HG03025 (cell line): ENCODE measurements around the gene NUP188.
A peak's percentile ranks its signal among the peaks of the same experiment; 100 is the strongest.
"Not testable (repeated sequence)": the region's sequence is repeated elsewhere in the genome, so short reads cannot be mapped to it uniquely, and the experiment has no call there.

Experiments used
- ATAC-seq: cut with Tn5 transposase; IDR thresholded peaks from one replicate; pipeline ENCODE4 v1.9.1; 2021; ENCODE audit warnings: mild to moderate bottlenecking, moderate library complexity; ENCODE audit not compliant: unreplicated experiment, low FRiP score

The NUP188 gene

GRCh38 chr9:129023036-129023907 is 75.8 kb downstream of the NUP188 start:
- ATAC-seq: no peak

DNA sequence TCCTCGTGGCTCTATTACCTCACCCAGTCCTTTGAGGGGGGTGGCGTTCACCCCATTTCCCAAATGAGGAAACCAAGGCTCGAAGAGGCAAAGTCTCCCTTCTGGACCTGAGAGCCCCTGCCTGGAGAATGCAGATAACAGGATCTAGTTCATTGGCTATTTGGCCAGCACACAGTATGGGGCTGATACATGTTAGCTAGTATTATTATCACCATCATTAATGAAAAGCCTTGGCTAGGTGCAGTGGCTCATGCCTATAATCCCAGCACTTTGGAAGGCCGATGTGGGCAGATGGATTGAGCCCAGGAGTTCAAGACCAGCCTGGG is 76.4 kb downstream of the NUP188 start:
- no peak for ATAC-seq

DNA sequence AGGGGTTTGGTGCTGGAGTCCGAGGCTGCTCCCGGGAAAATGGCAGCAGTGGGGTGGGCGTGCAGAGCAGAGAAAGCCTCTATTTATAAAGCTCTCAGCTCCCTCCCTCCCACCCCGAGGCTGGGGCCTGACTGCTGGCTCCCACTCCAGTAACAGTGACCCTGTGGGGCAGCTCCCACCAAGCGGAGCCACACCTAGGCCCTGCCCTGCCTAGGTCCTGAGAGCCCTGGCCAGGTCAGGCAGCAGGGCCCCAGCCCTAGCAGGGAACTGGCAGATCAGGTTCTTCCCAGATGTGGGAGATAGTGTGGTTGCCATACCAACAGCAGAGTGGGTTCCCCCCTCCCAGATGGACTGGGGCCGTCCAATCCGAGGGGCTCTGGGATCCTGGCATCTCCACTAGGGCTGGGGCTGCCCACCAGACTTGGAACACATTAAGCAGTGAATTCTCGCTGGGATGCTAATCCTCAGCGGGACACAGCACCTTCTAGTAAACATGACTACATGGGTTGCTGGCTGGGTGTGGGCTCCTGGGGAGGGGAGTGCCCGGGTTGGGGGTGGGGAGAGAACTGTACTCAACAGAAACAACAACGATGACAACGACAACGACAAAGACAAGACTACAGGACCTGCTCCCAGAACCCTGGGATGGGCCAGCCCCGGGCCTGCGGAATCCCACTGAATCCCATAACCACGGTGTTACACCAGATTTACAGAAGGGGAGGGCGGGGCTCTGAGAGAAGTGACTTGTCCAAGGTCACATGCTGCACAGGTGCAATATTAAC is 79.1 kb downstream of the NUP188 start:
- no peak for ATAC-seq

DNA sequence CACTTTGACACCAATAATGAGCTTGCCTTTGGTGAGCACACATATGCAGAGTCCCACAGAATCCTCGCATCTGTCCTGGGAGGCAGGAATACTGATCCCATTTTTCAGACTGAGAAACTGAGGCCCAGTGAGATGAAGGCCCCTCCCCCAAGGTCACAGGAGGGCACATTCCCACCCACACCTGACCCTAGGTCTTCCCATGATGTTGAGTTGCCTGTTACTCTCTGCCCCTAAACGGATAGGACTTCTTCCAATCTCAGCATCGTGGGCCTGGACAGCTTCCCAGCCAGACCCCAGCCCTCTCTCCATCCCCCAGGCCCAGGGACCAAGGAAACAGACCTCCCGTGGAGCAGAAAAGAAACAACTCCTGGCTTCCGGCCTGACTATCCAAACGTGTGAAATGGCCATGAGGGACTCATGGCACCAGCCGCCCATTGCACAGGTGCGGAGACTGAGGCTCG is 79.8 kb downstream of the NUP188 start:
- ATAC-seq: peak; percentile 11

- peak; percentile 42 for ATAC-seq
Observed at GRCh38 chr9:129027685-129028191, 80.2 kb downstream of the NUP188 start.

- peak; percentile 69 for ATAC-seq
Observed at GRCh38 chr9:129028192-129028966, 80.9 kb downstream of the NUP188 start, which contains the start of gene SH3GLB2. TSS of gene SH3GLB2 (minus strand) at chr9:129028331. CDS start at chr9:129028154, 177 bp downstream.

GRCh38 chr9:129030191-129030590 is 82.7 kb downstream of the NUP188 start:
- ATAC-seq: no peak

DNA sequence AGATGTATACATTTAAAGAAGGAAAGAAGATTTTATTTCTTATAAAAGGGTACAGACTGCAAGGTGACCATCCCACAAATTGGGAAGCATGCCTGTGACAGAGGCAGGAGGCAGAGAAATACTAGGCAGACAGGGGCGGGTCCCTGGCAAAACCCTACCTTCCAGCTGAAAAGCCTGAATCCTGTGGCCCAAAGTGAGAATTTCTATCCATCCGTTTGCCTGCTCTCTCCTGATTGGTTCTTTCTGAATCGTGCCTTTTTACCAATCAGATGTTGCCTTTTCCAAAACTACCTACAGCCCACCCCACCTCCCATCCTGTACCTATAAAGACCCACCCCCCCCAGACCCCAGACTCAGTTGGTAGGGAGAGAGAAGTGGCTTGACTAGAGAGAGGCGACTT is 84.0 kb downstream of the NUP188 start:
- no peak for ATAC-seq

- no peak for ATAC-seq
Observed at GRCh38 chr9:129032541-129033159, 85.2 kb downstream of the NUP188 start.

DNA sequence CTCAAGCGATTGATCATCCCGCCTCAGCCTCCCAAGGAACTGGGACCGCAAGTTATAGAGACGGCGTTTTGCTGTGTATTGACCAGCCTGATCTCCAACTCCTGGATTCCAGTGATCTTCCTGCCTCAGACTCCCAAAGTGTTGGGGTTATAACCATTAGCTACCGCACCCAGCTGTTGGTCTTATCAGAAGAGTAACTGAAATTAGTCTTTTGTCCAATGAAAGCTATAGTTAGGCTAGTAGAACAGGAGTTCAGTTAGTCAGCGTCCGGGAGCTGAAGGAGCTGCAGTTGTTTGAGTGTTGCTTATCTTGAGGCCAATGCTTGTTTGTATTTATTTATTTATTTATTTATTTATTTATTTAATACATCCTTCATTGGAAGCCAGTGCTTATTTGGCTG is 85.7 kb downstream of the NUP188 start:
- no peak for ATAC-seq

- ATAC-seq: not testable (repeated sequence)
Observed at GRCh38 chr9:129035838-129036237, 88.3 kb downstream of the NUP188 start.

DNA sequence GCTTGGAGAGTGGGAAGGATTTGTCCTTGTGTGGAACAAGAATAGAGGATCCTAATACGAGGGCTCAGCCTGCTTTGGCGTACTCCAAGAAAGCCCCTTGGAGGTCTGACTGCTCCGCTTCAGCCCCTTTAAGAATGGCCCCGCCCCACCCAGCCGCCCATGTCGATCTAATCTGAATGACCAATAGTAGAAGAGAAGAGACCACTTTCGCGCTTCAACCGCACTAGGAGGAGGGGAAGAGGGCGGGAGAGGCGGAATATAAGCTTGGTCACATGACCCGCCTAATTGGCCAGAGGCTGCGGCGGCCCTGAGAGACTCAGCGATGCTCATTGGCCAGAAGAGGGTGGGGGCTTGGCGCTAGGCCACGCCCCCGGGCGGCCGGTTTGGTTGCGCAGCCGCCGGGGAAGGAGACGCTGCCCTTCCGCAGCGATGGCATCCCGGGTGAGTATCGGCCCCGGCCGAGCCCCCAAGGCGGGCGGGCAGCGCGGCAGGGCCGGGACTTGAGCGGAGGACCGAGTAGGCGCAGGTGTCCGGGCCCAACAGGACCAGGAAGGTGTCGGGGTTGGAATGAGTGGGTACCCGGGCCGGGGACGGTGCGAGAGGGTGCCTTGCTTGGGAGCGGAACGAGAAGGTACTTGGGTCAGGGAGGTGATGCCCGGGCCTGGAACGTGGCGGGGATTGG is 88.9 kb downstream of the NUP188 start, which contains the start of gene MIGA2:
MIGA2 (plus strand) TSS at position 386 of the 682 bp plus-strand sequence. CDS start 3,969 bp downstream, outside the sequence.
- ATAC-seq: peak; percentile 90

- no peak for ATAC-seq
Observed at GRCh38 chr9:129036923-129037766, 89.6 kb downstream of the NUP188 start.

DNA sequence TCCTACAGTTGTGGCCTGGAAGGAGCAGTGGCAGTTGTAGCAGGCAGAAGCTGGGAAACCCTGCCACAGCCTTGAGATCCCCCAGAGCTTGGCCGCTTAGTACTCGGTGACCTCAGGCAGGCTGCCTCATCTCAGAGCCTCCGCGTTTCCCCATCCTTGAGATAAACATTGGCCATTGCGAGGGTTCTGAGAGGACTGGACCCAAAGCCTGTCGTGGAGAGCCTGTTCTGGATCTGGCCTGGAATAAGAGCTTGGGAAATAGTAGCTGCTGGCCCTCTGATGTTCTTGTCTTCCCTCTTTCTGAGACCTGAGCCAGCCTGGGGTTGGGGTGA is 90.2 kb downstream of the NUP188 start:
- ATAC-seq: no peak

- no peak for ATAC-seq
Observed at GRCh38 chr9:129038109-129038852, 90.8 kb downstream of the NUP188 start.

GRCh38 chr9:129040113-129040643 is 92.7 kb downstream of the NUP188 start:
- no peak for ATAC-seq

DNA sequence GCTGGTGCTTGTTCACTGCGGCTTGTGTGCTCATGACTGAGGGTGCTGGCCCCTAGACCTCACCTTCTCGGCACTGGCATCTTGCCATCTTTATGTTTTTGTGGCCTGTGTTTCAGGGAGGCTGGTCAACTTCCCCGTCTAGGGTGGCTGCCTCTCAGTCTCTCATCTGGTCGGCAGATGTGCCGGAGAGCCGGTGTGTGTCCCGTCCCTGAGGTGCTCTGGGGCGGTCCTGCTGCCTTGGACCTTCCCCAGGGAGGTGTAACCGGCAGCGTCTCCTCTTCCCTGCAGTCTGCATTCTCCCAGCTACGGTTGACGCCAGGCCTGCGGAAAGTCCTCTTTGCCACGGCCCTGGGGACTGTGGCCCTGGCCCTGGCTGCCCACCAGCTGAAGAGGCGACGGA is 94.5 kb downstream of the NUP188 start:
- ATAC-seq: no peak

DNA sequence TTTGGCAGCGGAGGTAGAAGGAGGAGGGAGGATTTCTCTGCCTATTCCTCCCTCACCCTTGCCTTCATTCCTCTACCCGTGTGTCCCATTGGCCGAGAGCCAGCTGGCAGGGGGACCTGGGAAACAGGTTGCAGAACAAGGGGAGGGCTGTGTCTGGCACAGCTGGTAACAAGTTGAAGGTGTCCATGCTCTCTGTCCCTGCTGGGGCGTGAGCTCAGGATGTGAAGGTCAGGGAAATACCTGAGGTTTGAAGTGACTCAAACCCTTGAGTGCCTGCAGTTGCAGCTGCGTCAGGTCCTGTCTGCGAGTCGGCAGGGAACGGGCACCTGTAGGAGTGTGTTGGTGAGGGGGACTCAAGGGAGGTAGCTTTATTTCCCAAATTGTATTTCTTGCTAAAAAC is 105.1 kb downstream of the NUP188 start:
- ATAC-seq: no peak
